Right lobe of liver (tissue), 6 donors: ENCODE measurements around the gene DNAJC11. TPM values are rescaled to one million over a fixed set of nuclear protein-coding genes. Genes with fewer than 3 reads are reported as not detected.

Source experiments
- ATAC-seq, 4 donors: fragments of 200-7000 bp; cut with Tn5 transposase; one replicate each; pipeline ENCODE4 v1.9.1; 2020; ENCODE audit warnings: mild to moderate bottlenecking in 4 of 4, moderate library complexity in 4 of 4
- DNase-seq, 3 donors: peaks; one replicate each; pipeline ENCODE4 v3.0.0-alpha.2; 2020
- H3K27ac ChIP-seq, 3 donors: fragments of 200-600 bp; one replicate each; pipeline ENCODE4 v1.8.0; 2022
- H3K27me3 ChIP-seq, 2 donors: fragments of 200-600 bp; one replicate each; pipeline ENCODE4 v1.8.0; 2022
- H3K36me3 ChIP-seq, 4 donors: fragments of 200-600 bp; sonication (generic) in 1 of 4; one replicate each; pipeline versions ENCODE4 v1.5.1 to v1.8.0; 2017 to 2022; ENCODE audit warnings: control low read depth in 1 of 4
- H3K4me1 ChIP-seq, 4 donors: fragments of 200-600 bp; sonication (generic) in 1 of 4; one replicate each; pipeline versions ENCODE4 v1.5.1 to v1.8.0; 2017 to 2022; ENCODE audit warnings: control low read depth in 1 of 4
- H3K4me3 ChIP-seq, 3 donors: fragments of 200-600 bp; one replicate each; pipeline ENCODE4 v1.8.0; 2022
- H3K9me3 ChIP-seq, 4 donors: fragments of 200-600 bp; sonication (generic) in 1 of 4; one replicate each; pipeline versions ENCODE4 v1.5.1 to v1.8.0; 2017 to 2022; ENCODE audit warnings: control low read depth in 1 of 4
- POLR2A ChIP-seq: fragments of 450-650 bp; IDR thresholded peaks from one replicate; pipeline ENCODE4 v1.6.1; 2017; ENCODE audit warnings: antibody characterized with exemption, mild to moderate bottlenecking
- WGBS: methylation state at CpG from one replicate; pipeline ENCODE4 v1.1.6; 2018; ENCODE audit warnings: low coverage, low lambda C conversion rate; ENCODE audit not compliant: insufficient coverage; ENCODE audit errors: missing lambda C conversion rate; 5-methylcytosine and 5-hydroxymethylcytosine counted together
- intact Hi-C, 2 donors: fragments of 100-400 bp; cut with DNase I; formaldehyde crosslinking; loops; one replicate each; pipeline versions ENCODE4 v1.11.2 to v1.14.1; 2022
- total RNA-seq, 6 experiments: library from RNA; depleted of rRNA in 2 of 6; stranded (reverse); fragments of >200 nt in 2 of 6; fragmentation: NEBNext Ultra II Directional in 3 of 6; extraction: Animal tissue kit (Norgen Biotek cat#: 25700) in 3 of 6; gene quantifications; one replicate each; pipeline versions ENCODE4 v1.1.0 to v1.2.4, GENCODE V29; 2016 to 2023
- TF ChIP-seq, protein P1 (sequence below), 4 donors: fragments of 200-600 bp in 3 of 4; fragments of 450-650 bp in 1 of 4; IDR thresholded peaks; one replicate each; pipeline versions ENCODE4 v1.5.1 to v1.8.0; 2016 to 2022; ENCODE audit warnings: antibody characterized with exemption in 4 of 4, mild to moderate bottlenecking in 2 of 4
- donor health status: DM: no; HTN: yes; CAD: no.
- donor health status: DM: no; HTN: no; CAD: no.
- donor health status: DM: no; HTN: no; CAD: no.
- donor health status: DM: no; HTN: yes; CAD: no.
- donor health status: DM: no; HTN: yes; CAD: no.

DNAJC11 gene
- total RNA-seq, 6 experiments from 2014 or later, result 24.9 to 36.0 (median 28.6) TPM

DNA sequence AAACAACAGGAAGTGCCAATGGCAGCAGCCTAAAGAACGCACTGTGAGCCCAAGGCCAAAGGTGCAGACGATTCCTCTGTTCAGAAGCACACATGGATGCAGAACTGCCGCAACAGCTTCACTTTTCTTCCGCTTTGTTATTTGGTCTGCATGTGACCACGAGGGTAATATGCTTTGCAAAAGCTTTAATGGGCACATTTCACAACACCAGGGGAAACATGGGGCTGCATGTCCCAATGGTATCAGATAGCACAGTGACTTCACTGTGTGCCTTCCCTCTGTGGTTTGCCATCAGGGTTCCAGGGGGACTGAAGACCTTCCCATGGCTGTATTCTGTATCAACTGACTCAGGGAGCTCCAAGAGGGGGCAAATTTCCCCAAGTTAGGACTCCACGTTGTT lies 48.6 kb downstream of the DNAJC11 start:
- Histone ChIP-seq H3K9me3 (no peaks in the 10 kb centered on the region), H3K4me3 (no peak overlapping the region), H3K27me3 (no peaks in the 10 kb centered on the region), H3K27ac (no peak overlapping the region), H3K4me1 (no peaks in the 10 kb centered on the region), H3K36me3 (peaks cover 0 to 23% (median 8%) of the 10 kb centered on the region in 4 donors)
- intact Hi-C loops, result no loop called here
- no peak for TF ChIP-seq POLR2A
- TF ChIP-seq, protein P1, sequence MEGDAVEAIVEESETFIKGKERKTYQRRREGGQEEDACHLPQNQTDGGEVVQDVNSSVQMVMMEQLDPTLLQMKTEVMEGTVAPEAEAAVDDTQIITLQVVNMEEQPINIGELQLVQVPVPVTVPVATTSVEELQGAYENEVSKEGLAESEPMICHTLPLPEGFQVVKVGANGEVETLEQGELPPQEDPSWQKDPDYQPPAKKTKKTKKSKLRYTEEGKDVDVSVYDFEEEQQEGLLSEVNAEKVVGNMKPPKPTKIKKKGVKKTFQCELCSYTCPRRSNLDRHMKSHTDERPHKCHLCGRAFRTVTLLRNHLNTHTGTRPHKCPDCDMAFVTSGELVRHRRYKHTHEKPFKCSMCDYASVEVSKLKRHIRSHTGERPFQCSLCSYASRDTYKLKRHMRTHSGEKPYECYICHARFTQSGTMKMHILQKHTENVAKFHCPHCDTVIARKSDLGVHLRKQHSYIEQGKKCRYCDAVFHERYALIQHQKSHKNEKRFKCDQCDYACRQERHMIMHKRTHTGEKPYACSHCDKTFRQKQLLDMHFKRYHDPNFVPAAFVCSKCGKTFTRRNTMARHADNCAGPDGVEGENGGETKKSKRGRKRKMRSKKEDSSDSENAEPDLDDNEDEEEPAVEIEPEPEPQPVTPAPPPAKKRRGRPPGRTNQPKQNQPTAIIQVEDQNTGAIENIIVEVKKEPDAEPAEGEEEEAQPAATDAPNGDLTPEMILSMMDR (IDR thresholded peaks at IDR 0.05), result no peak
- ATAC-seq (no peak), DNase-seq (no peak)
- WGBS, result 97% methylated on average over 5 of the region's 6 CpGs

DNA sequence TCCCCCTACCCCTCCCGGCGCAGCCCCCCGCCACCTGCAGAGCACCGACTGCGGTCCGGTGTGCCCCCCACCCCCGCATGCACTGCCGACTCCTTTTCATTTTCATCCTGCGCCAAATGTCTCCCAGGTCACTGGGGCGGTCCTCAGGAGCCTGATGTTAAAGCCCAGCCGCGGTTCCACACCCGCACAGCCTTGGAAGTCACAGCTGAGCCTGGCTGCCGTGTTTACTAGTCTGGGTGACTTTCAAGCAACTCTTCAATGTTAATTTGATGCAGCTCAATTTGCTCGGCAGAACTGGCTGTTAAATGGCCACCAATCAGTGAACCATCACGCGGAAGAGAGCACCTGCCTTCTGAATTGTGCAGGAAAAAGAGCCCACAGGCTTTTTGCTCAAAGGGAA lies 49.7 kb downstream of the DNAJC11 start:
- ATAC-seq, result peak in 1 of 4 donors; percentile 16
- Histone ChIP-seq H3K4me3 (no peak overlapping the region), H3K4me1 (no peaks in the 10 kb centered on the region), H3K36me3 (peaks cover 0 to 23% (median 8%) of the 10 kb centered on the region in 4 donors), H3K27me3 (no peaks in the 10 kb centered on the region), H3K9me3 (no peaks in the 10 kb centered on the region), H3K27ac (no peak overlapping the region)
- DNase-seq, result no peak
- TF ChIP-seq, protein P1 (IDR thresholded peaks at IDR 0.05), result no peak
- TF ChIP-seq POLR2A, result no peak
- intact Hi-C loops, result no loop called here
- 81% methylated on average over 6 of the region's 17 CpGs for WGBS

DNA sequence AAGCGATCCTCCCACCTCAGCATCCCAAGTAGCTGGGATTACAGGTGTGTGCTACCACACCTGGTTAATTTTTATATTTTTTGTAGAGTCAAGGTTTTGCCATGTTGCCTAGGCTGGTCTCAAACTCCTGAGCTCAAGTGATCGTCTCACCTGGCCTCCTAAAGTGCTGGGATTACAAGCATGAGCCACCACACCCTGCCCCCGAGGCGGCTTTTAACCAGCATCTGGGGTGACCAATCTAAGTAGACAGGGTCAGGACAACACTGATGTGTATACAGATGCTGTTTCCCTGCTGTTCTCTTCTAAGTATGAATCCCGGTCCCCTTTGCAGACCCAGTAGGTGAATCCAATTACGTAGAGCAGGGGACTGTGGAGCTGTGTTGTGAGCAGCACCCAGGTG lies 53.1 kb downstream of the DNAJC11 start:
- 70% methylated on average over 2 of the region's 6 CpGs for WGBS
- peaks cover 0 to 31% (median 6%) of the 10 kb centered on the region in 4 donors for H3K36me3 ChIP-seq
- H3K27ac ChIP-seq, result no peak overlapping the region
- TF ChIP-seq POLR2A, result no peak
- TF ChIP-seq, protein P1 (IDR thresholded peaks at IDR 0.05), result no peak
- no peaks in the 10 kb centered on the region for H3K4me1 ChIP-seq
- ATAC-seq (no peak), DNase-seq (no peak)
- H3K27me3 ChIP-seq, result no peaks in the 10 kb centered on the region
- H3K9me3 ChIP-seq, result no peaks in the 10 kb centered on the region
- no peak overlapping the region for H3K4me3 ChIP-seq
- intact Hi-C loops, result loop anchor here in 1 of 2 donors (5.0 kb wide), 1 partner anchor 166 kb away; no protein-coding TSS in a partner anchor

DNA sequence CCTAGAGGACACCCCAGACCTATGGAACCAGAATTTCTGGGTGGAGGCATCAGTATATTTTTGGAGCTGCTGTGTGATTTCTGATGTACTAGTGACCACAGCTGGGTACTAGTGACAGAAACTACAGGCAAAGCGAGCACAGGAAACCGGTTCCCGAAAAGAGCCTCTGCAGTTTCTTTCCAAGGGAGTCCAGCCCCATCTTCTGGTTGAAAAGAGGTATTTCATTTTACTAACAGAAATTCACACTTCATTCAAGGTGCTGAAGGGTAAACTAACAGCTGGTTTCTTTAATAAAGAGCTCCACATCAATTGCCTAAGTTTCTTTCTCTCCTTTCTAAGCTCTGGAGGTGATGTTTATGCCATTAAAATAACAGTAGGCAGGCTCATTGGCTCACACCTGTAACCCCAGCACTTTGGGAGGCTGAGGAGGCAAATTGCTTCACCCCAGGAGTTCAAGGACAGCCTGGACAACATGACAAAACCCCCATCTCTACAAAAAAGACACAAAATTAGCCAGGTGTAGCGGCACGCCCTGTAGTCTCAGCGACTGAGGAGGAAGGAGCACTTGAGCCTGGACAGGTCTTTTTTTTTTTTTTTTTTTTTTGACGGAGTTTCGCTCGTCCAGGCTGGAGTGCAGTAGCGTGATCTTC lies 55.0 kb downstream of the DNAJC11 start:
- Histone ChIP-seq H3K4me3 (no peak overlapping the region), H3K27me3 (no peaks in the 10 kb centered on the region), H3K4me1 (no peaks in the 10 kb centered on the region), H3K27ac (no peak overlapping the region), H3K36me3 (peaks cover 0 to 20% (median 0%) of the 10 kb centered on the region in 4 donors), H3K9me3 (no peaks in the 10 kb centered on the region)
- no peak for TF ChIP-seq POLR2A
- TF ChIP-seq, protein P1 (IDR thresholded peaks at IDR 0.05), result peak; percentile 63 to 70 (median 64)
- peak; percentile 62 to 80 (median 74) for ATAC-seq
- DNase-seq, result no peak
- WGBS, result 48% methylated on average over 8 of the region's 10 CpGs
- intact Hi-C loops, result loop anchor here in 1 of 2 donors (5.0 kb wide), 1 partner anchor 164 kb away; no protein-coding TSS in a partner anchor
